ENCODE data around the gene THSD4.

THSD4 gene

GRCh38 chr15:71639471-71639870, 524.2 kb downstream of the THSD4 start:
- no peak for DNase-seq (ENCODE audit: low read depth)
- H3K4me3 ChIP-seq (ENCODE audit: low read length), result no peak overlapping the region
- TF ChIP-seq CTCF (conservative IDR thresholded peaks at IDR 0.05; ENCODE audit: low read depth, low read length), result no peak

- no peak overlapping the region for H3K4me3 ChIP-seq (ENCODE audit: low read length)
- no peak for DNase-seq (ENCODE audit: low read depth)
- no peak for TF ChIP-seq CTCF (conservative IDR thresholded peaks at IDR 0.05; ENCODE audit: low read depth, low read length)
These were observed 528.6 kb downstream of the THSD4 start for GRCh38 chr15:71643918-71644317.

GRCh38 chr15:71646767-71647486, 531.7 kb downstream of the THSD4 start:
- no peak overlapping the region for H3K4me3 ChIP-seq (ENCODE audit: low read length)
- no peak for TF ChIP-seq CTCF (conservative IDR thresholded peaks at IDR 0.05; ENCODE audit: low read depth, low read length)
- no peak for DNase-seq (ENCODE audit: low read depth)

GRCh38 chr15:71647487-71647808, 532.2 kb downstream of the THSD4 start:
- H3K4me3 ChIP-seq (ENCODE audit: low read length), result no peak overlapping the region
- TF ChIP-seq CTCF (conservative IDR thresholded peaks at IDR 0.05; ENCODE audit: low read depth, low read length), result no peak
- DNase-seq (ENCODE audit: low read depth), result no peak

- no peak overlapping the region for H3K4me3 ChIP-seq (ENCODE audit: low read length)
- no peak for DNase-seq (ENCODE audit: low read depth)
- no peak for TF ChIP-seq CTCF (conservative IDR thresholded peaks at IDR 0.05; ENCODE audit: low read depth, low read length)
These were observed 532.8 kb downstream of the THSD4 start for GRCh38 chr15:71648095-71648494.

- H3K4me3 ChIP-seq (ENCODE audit: low read length), result no peak overlapping the region
- no peak for TF ChIP-seq CTCF (conservative IDR thresholded peaks at IDR 0.05; ENCODE audit: low read depth, low read length)
- no peak for DNase-seq (ENCODE audit: low read depth)
These were observed 534.6 kb downstream of the THSD4 start for GRCh38 chr15:71649894-71650293.

GRCh38 chr15:71650603-71651002, 535.3 kb downstream of the THSD4 start:
- no peak overlapping the region for H3K4me3 ChIP-seq (ENCODE audit: low read length)
- no peak for DNase-seq (ENCODE audit: low read depth)
- TF ChIP-seq CTCF (conservative IDR thresholded peaks at IDR 0.05; ENCODE audit: low read depth, low read length), result no peak

All from retinal pigment epithelial cell (primary cell).